CD14-positive monocyte (primary cell): ENCODE data around the gene WNT10A. TPM values are rescaled to one million over a fixed set of nuclear protein-coding genes. Genes with fewer than 3 reads are reported as not detected.
A peak's percentile ranks its signal among the peaks of the same experiment; 100 is the strongest.

Experiments used
- DNase-seq, 3 donors: peaks; one replicate each; pipeline ENCODE4 v3.0.0-alpha.2; 2011 to 2022
- H2AFZ ChIP-seq: 2 replicates; pipeline ENCODE4 v1.6.0; 2012; ENCODE audit warnings: mild to moderate bottlenecking, low read depth, low read length, inconsistent platforms; ENCODE audit not compliant: insufficient read depth, poor library complexity, severe bottlenecking
- H3K27ac ChIP-seq, 2 donors: 1 replicate in 1 of 2; 2 replicates in 1 of 2; pipeline ENCODE4 v1.5.1; 2012 to 2013; ENCODE audit warnings: low read length in 2 of 2, control low read depth in 1 of 2, inconsistent platforms in 1 of 2, low read depth in 1 of 2, mild to moderate bottlenecking in 1 of 2
- H3K27me3 ChIP-seq, 2 donors: one replicate each; pipeline versions ENCODE4 v1.6.0 to v1.6.1; 2011 to 2013; ENCODE audit warnings: low read length in 2 of 2; ENCODE audit not compliant: control insufficient read depth in 2 of 2, insufficient read depth in 2 of 2
- H3K36me3 ChIP-seq, 2 donors: replicated peaks in 1 of 2; 1 replicate in 1 of 2; 2 replicates in 1 of 2; pipeline versions ENCODE4 v1.5.1 to v1.6.1; 2012 to 2013; ENCODE audit warnings: low read length in 2 of 2, control low read depth in 1 of 2, inconsistent platforms in 1 of 2, mild to moderate bottlenecking in 1 of 2; ENCODE audit not compliant: insufficient read depth in 2 of 2, control insufficient read depth in 1 of 2
- H3K4me1 ChIP-seq, 2 donors: 1 replicate in 1 of 2; 2 replicates in 1 of 2; pipeline versions ENCODE4 v1.5.1 to v1.6.1; 2012 to 2013; ENCODE audit warnings: low read length in 2 of 2, control low read depth in 1 of 2, inconsistent platforms in 1 of 2, mild to moderate bottlenecking in 1 of 2, moderate library complexity in 1 of 2; ENCODE audit not compliant: insufficient read depth in 2 of 2, control insufficient read depth in 1 of 2
- H3K4me2 ChIP-seq: replicated peaks from 2 replicates; pipeline ENCODE3; 2012; ENCODE audit warnings: low read length, moderate library complexity, mild to moderate bottlenecking; ENCODE audit not compliant: poor library complexity, severe bottlenecking; ENCODE audit errors: extremely low read depth
- H3K4me3 ChIP-seq, 3 experiments: fragments of 200-600 bp in 1 of 3; sonication (generic) in 1 of 3; replicated peaks in 1 of 3; 1 replicate in 2 of 3; 2 replicates in 1 of 3; pipeline ENCODE4 v1.5.1; 2011 to 2013; ENCODE audit warnings: low read length in 3 of 3, mild to moderate bottlenecking in 3 of 3, control low read depth in 2 of 3, low read depth in 2 of 3, inconsistent platforms in 1 of 3, moderate library complexity in 1 of 3
- H3K79me2 ChIP-seq: 2 replicates; pipeline ENCODE4 v1.6.0; 2012; ENCODE audit warnings: mild to moderate bottlenecking, control low read depth, inconsistent platforms, low read length, moderate library complexity; ENCODE audit not compliant: insufficient read depth
- H3K9ac ChIP-seq: 2 replicates; pipeline ENCODE4 v1.6.0; 2017; ENCODE audit warnings: low read length, mild to moderate bottlenecking; ENCODE audit not compliant: insufficient read depth, poor library complexity, severe bottlenecking
- H3K9me3 ChIP-seq, 2 donors: replicated peaks in 1 of 2; 1 replicate in 1 of 2; 2 replicates in 1 of 2; pipeline versions ENCODE4 v1.5.1 to v1.6.1; 2012 to 2013; ENCODE audit warnings: low read length in 2 of 2, control low read depth in 1 of 2; ENCODE audit not compliant: control insufficient read depth in 1 of 2, insufficient read depth in 1 of 2
- H4K20me1 ChIP-seq: 2 replicates; pipeline ENCODE4 v1.6.0; 2012; ENCODE audit warnings: mild to moderate bottlenecking, low read length, control low read depth, moderate library complexity; ENCODE audit not compliant: insufficient read depth
- H3K27ac Mint-ChIP-seq, 7 donors: one replicate each; pipeline ENCODE4 v1.8.0; 2020; ENCODE audit warnings: mild to moderate bottlenecking in 7 of 7, mixed read lengths in 7 of 7, moderate library complexity in 6 of 7, inconsistent platforms in 2 of 7
- H3K27me3 Mint-ChIP-seq, 3 donors: one replicate each; pipeline ENCODE4 v1.8.0; 2021 to 2022; ENCODE audit warnings: low read depth in 3 of 3, mild to moderate bottlenecking in 3 of 3, mixed read lengths in 3 of 3, moderate library complexity in 3 of 3, inconsistent platforms in 1 of 3
- H3K36me3 Mint-ChIP-seq, 2 donors: one replicate each; pipeline ENCODE4 v1.8.0; 2020; ENCODE audit warnings: mixed read lengths in 2 of 2, inconsistent platforms in 1 of 2, mild to moderate bottlenecking in 1 of 2
- H3K4me1 Mint-ChIP-seq: one replicate; pipeline ENCODE4 v1.8.0; 2020; ENCODE audit warnings: mild to moderate bottlenecking, mixed read lengths
- H3K4me3 Mint-ChIP-seq, 2 donors: one replicate each; pipeline ENCODE4 v1.8.0; 2020; ENCODE audit warnings: mild to moderate bottlenecking in 2 of 2, mixed read lengths in 2 of 2, moderate library complexity in 1 of 2
- H3K9me3 Mint-ChIP-seq, 7 donors: one replicate each; pipeline ENCODE4 v1.8.0; 2020 to 2022; ENCODE audit warnings: mixed read lengths in 7 of 7, mild to moderate bottlenecking in 6 of 7, moderate library complexity in 6 of 7, inconsistent platforms in 2 of 7
- CTCF ChIP-seq: fragments of 200-600 bp; IDR thresholded peaks from one replicate; pipeline ENCODE4 v1.8.0; 2022; ENCODE audit warnings: antibody characterized with exemption, mild to moderate bottlenecking
- WGBS: methylation state at CpG from one replicate; pipeline ENCODE4 v1.1.5; 2013; ENCODE audit warnings: missing lambda C conversion rate; ENCODE audit not compliant: insufficient coverage; 5-methylcytosine and 5-hydroxymethylcytosine counted together
- intact Hi-C, 2 donors: fragments of 100-400 bp; cut with micrococcal nuclease; formaldehyde crosslinking; loops; one replicate each; pipeline versions ENCODE4 v1.15.0 to v1.15.1; 2023
- polyA plus RNA-seq, 3 donors: library from polyadenylated mRNA; depleted of rRNA in 1 of 3; unstranded in 2 of 3; stranded (reverse) in 1 of 3; fragments of 300-500 nt in 2 of 3; fragments of >200 nt in 1 of 3; fragmentation: Illumina TruSeq in 2 of 3; gene quantifications; 1 replicate in 2 of 3; 2 replicates in 1 of 3; pipeline ENCODE4 v1.2.3, GENCODE V29; 2012 to 2021

Gene WNT10A
- polyA plus RNA-seq, 3 donors = 0.04 TPM; not detected in 2

GRCh38 chr2:218856896-218857243, 23.8 kb upstream of the WNT10A start:
- no peak overlapping the region for H3K27ac ChIP-seq
- no peak overlapping the region for H3K4me2 ChIP-seq
- H3K36me3 ChIP-seq = no peaks in the 10 kb centered on the region
- Mint-ChIP-seq H3K4me3 (peak overlapping the region in 1 of 2 donors; percentile 71), H3K36me3 (peaks cover 4 to 5% of the 10 kb centered on the region in 2 donors), H3K27ac (no peak overlapping the region), H3K9me3 (peaks cover 0 to 54% (median 11%) of the 10 kb centered on the region in 7 donors), H3K27me3 (peaks cover 78 to 93% (median 87%) of the 10 kb centered on the region in 3 donors), H3K4me1 (peaks cover 36% of the 10 kb centered on the region)
- H3K79me2 ChIP-seq = no peaks in the 10 kb centered on the region
- no peak overlapping the region for H3K9ac ChIP-seq
- H3K9me3 ChIP-seq = peaks cover 0 to 31% of the 10 kb centered on the region in 2 donors
- H4K20me1 ChIP-seq = no peaks in the 10 kb centered on the region
- H3K4me1 ChIP-seq = peaks cover 19 to 35% of the 10 kb centered on the region in 2 donors
- WGBS = no CpG with 5 or more reads among the region's 1 CpG
- peaks cover 68 to 83% of the 10 kb centered on the region in 2 donors for H3K27me3 ChIP-seq
- no peak overlapping the region for H3K4me3 ChIP-seq
- no peak for TF ChIP-seq CTCF
- intact Hi-C loops = loop anchor here in 1 of 2 donors (2.0 kb wide), 1 partner anchor 36 kb away; no protein-coding TSS in a partner anchor
- DNase-seq = no peak
- no peak overlapping the region for H2AFZ ChIP-seq

GRCh38 chr2:218857371-218858137, 23.1 kb upstream of the WNT10A start:
- WGBS = 30% methylated on average over 3 of the region's 10 CpGs
- intact Hi-C loops = loop anchor here in 1 of 2 donors (2.0 kb wide), 1 partner anchor 35 kb away; no protein-coding TSS in a partner anchor
- DNase-seq = no peak
- no peak overlapping the region for H3K27ac Mint-ChIP-seq
- H3K79me2 ChIP-seq = no peaks in the 10 kb centered on the region
- no peaks in the 10 kb centered on the region for H4K20me1 ChIP-seq
- peaks cover 19 to 35% of the 10 kb centered on the region in 2 donors for H3K4me1 ChIP-seq
- H3K27me3 ChIP-seq = peaks cover 69 to 90% of the 10 kb centered on the region in 2 donors
- H2AFZ ChIP-seq = no peak overlapping the region
- H3K4me3 ChIP-seq = no peak overlapping the region
- H3K4me2 ChIP-seq = no peak overlapping the region
- no peak for TF ChIP-seq CTCF
- no peak overlapping the region for H3K9ac ChIP-seq
- H3K36me3 ChIP-seq = no peaks in the 10 kb centered on the region
- H3K27ac ChIP-seq = no peak overlapping the region
- H3K9me3 ChIP-seq = peaks cover 0 to 32% of the 10 kb centered on the region in 2 donors
- peak overlapping the region in 1 of 2 donors; percentile 62 for H3K4me3 Mint-ChIP-seq
- peaks cover 36% of the 10 kb centered on the region for H3K4me1 Mint-ChIP-seq
- H3K36me3 Mint-ChIP-seq = peaks cover 4 to 6% of the 10 kb centered on the region in 2 donors
- H3K27me3 Mint-ChIP-seq = peaks cover 82 to 98% (median 91%) of the 10 kb centered on the region in 3 donors
- peaks cover 0 to 54% (median 12%) of the 10 kb centered on the region in 7 donors for H3K9me3 Mint-ChIP-seq
